HG03378 (cell line): ENCODE results near the gene LRRC27.

Source experiments
- ATAC-seq: cut with Tn5 transposase; IDR thresholded peaks from one replicate; pipeline ENCODE4 v1.9.1; 2021; ENCODE audit warnings: mild to moderate bottlenecking, moderate library complexity; ENCODE audit not compliant: unreplicated experiment

Gene LRRC27

GRCh38 chr10:132399117-132400035 lies 67.4 kb downstream of the LRRC27 start:
- ATAC-seq = no peak

DNA sequence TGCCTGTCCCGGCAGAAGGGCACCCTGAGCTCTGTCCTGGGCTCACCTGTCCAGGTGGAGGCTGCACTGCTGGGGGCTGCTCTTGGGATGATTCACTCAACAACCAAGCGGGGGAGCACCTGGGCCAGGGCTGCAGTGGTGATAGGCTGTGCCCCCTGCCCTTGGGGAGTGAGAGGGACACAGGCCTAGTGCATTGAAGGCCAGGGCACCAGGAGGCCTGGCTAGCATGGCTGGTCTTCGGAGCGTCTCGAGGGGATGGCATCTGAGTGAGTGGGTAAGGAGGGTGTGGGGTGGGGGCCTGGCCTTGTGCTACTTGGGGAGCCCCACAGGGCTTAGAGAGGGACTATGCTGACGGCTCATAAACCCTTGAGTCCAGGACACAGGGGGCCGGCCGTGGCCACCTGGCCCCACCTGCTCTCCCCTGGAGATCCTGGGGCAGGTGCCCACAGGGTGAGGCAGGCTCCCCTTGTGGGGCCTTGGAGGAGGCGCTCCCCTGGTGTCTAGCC lies 68.1 kb downstream of the LRRC27 start:
- no peak for ATAC-seq

GRCh38 chr10:132400547-132401151 lies 68.7 kb downstream of the LRRC27 start:
- ATAC-seq = no peak

DNA sequence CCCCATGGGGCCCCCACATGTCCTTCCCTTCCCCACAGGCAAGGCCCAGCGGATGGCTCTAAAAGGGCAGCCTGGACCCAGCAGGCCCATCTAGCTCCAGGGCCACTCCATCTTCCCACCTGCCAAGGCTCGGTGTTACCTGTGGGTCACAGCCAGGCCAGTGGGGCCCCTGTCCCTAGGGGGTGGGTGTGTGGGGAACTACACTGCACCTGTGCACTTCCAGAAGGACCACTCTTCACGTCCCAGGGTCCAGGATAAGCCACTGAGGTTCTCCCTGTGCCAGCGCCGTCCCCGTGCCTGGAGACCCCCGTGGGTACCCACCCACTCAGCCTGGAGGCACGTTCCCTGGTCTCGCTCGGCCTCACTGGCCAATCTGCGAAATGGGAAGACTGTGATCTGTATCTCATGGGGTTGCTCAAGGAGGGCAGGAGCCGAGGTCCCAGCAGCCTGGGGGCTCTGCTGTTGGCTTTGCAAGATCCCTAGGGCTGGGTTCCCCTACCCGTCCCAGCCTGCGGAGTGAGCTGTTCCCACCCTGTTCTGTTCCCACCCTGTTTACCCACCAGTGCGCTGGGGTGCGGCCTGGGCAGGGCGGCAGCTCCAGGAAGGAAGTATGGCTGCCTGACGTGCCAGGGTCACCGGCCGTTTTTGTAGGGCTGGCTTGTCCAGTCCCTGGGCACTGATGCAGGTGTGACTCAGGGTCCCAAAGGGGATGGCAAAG lies 69.6 kb downstream of the LRRC27 start:
- ATAC-seq = no peak

DNA sequence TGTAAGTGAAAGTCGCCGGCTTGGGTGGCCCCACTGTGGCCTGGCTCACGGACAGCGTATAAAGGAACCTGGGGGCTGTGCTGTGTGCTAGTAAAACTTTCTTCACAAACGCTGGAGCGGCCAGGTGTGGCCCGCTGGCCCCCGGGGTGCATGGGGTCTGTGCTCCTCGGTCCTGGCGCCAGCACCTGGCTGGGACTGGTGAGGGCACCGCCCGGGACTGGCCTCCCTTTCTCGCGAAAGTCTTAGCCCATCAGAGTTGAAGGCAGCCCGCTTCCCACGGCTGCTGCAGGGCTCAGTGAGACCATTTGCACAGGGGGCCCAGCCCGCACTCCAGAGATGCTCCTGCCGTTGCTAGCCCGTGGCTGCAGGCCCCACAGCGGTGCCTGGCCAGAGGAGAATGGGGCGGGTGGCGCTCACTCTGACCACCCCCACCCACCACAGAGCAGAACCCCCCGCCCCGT lies 70.8 kb downstream of the LRRC27 start:
- no peak for ATAC-seq

DNA sequence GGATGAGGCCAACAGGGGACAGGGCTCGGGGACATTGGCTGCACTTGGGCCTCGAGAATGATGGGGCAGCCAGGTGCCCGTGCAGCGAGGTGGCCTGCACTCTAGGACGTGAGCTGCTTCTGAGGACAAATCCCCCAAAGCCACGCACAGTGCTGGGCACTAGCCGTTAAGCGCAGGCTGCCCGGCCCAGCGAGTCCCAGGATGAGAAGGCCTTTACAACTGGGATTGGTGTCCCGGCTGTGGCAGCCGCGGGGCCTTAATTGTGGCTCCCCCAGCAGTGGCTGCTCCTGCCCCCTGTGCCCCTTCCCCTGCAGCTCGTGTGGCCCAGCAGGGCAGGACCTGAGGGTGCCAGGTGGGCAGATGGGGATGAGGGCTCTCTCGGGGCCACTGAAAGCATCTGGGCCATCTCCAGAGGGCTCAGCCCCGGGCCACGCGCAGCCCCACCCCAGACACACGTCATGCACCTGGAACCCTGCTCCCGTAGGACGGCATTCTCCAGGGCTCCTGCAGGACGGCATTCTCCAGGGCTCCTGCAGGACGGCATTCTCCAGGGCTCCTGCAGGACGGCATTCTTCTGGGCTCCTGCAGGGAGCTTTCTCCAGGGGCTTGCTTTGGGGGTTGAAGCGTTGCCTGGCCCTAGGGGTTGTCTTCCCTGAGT lies 71.6 kb downstream of the LRRC27 start:
- ATAC-seq = no peak

DNA sequence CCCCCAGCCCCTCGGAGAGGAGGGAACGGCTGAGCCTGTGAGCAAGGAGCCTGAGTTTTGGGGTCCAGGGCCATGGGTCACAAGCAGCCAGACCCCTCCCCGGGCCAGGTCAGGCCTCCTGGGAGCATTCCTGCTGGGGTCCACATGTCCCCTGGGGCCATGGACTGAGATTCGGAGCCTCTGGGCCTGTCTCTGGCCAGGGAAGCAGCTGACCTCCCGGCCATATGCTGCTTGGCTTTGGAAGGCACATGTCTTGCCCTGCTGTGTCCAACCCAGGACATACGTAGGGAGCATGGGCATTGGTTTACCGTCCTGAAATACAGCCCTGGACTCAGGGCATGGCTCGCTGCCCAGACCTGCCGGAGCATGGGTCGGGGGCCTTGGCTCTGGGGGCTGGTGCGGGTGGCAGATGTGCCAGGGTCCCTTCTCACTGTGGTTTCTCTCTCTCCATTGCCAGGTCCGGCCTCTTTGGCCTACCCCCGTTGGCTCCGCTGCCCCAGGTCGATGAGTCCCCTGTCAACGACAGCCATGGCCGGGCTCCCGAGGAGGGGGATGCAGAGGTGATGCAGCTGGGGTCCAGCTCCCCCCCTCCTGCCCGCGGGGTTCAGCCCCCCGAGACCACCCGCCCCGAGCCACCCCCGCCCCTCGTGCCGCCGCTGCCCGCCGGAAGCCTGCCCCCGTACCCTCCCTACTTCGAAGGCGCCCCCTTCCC lies 72.3 kb downstream of the LRRC27 start:
- ATAC-seq = no peak

GRCh38 chr10:132404911-132405462 lies 73.0 kb downstream of the LRRC27 start:
- no peak for ATAC-seq

DNA sequence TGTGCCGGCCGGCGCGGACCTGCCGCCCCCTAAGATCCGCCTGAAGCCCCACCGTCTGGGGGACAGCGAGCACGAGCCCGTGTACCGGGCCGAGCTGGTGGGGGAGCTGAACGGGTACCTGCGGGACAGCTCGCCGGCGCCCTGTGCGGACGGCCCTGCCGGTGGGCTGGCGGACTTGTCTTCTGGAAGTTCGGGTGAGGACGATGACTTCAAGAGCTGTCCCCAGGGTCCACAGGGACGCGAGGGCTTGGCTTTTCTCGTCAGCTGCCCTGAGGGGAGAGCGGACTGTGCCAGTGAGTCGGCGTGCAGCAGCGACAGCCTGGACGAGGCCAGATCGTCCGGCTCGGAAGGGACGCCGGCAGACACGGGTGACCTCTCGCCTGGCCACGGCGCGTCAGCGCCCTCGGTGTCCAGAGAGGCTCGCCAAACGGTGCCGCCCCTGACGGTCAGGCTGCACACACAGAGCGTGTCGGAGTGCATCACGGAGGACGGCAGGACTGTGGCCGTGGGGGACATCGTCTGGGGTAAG lies 73.5 kb downstream of the LRRC27 start:
- no peak for ATAC-seq

DNA sequence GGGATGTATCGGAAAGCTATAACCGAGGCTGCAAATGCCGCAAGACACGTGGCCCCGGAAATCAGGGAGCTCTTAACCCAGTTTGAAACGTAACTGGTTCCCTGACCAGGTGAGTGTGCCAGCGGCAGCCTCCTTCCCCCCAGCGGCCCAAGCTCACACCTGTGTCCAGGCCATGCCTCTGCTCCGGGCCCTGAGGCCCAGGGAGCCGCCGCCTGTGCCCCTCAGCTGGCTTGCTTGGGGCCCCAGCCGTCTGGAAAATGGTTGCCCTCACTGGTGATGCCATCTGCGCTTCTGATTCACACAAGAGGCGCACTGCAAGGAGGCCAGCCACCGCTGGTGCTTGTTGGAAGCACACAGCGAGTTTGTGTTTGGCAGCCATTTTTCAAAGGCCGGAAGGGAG lies 74.2 kb downstream of the LRRC27 start:
- ATAC-seq = no peak

- ATAC-seq = no peak
Observed at GRCh38 chr10:132406750-132407149, 74.8 kb downstream of the LRRC27 start.

DNA sequence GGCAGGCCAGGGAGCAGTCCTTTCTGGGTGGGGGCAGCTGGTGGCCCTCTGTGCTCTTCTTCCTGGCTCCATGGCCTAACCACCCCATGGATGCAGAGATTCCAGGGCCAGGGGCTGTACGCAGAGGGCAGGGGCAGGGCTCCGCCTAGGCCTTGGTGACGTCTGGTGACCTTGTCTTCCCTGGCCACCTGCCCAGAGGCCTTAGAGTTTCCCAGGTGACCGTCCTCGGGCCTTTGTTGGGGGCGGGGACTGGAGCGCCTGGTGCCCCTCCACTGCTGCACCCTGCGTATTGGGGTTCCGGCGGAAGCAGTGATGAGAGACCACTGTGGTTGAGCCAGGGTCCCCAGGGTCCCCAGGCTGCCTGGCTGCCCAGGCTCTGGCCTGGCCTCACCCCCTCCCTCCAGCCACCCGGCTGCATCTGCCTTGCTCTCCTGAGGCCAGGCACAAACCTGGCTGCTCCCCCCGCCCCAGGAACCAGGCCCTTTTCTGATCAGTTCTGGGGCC lies 75.3 kb downstream of the LRRC27 start:
- ATAC-seq = no peak

GRCh38 chr10:132407846-132408278 lies 75.9 kb downstream of the LRRC27 start:
- no peak for ATAC-seq

GRCh38 chr10:132408367-132408781 lies 76.4 kb downstream of the LRRC27 start:
- no peak for ATAC-seq

DNA sequence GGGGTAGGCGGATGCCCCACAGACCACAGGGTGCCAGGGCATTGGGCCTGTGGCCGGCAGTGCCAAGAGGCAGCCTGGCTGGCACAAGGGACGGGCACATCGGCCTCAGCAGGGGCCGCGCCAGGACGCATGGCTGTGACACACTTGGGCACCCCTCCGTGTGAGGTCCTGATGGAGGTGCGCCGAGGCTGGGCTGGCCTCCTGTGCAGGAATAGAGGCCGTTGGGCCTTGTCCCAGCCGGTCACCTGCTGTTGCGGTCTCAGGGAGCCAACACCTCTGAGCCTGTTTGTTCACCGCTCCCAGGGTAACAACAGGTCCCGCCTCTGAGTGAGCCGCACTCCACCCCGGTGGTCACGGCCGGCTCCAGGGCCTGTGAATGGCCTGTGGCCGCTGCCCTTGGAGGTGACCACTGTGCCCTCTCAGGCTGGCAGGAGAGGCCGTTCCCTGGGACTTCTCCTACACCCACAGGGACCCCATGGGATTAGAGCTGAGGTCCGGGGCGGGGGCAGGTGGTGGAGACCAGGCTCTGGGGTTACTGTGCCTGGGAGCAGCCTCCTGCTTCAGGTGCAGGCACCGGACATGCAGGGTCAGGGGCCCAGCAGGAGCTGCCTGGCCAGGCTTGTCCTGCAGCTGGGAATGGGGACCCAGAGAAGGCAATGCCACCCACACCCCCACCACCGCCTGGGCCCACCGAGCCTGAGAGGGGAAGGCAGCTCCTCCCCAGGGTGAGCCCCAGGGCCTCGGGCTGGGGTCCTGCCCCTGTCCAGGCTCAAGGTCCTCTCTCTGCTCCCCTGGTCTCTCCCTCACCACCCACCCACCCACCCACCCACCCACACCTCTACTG lies 77.1 kb downstream of the LRRC27 start:
- ATAC-seq = no peak

DNA sequence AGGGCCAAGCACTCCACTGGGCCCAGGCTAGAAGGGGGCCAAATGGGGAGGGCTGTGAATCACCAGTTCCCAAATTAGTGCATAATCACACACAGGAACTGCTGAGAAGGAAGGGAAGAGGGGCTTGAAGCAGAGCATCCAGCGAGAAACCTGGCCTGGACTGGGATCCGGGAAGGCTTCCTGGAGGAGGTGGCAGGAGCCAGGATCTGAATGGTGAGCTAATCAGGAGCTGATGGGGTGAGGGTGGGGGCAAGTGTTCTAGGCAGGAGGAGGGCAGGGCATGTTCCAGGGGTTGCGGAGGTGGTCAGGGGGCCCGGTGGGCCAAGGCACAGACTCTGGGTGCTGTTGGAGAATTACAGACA lies 77.7 kb downstream of the LRRC27 start:
- ATAC-seq = no peak

- ATAC-seq = no peak
Observed at GRCh38 chr10:132410056-132410778, 78.2 kb downstream of the LRRC27 start.
